ENCODE measurements around the gene KDM3A. TPM values are rescaled to one million over a fixed set of nuclear protein-coding genes. Genes with fewer than 3 reads are reported as not detected.

KDM3A gene
- total RNA-seq, 6 experiments from 2014 or later: 17.6 to 25.1 (median 21.3) TPM

DNA sequence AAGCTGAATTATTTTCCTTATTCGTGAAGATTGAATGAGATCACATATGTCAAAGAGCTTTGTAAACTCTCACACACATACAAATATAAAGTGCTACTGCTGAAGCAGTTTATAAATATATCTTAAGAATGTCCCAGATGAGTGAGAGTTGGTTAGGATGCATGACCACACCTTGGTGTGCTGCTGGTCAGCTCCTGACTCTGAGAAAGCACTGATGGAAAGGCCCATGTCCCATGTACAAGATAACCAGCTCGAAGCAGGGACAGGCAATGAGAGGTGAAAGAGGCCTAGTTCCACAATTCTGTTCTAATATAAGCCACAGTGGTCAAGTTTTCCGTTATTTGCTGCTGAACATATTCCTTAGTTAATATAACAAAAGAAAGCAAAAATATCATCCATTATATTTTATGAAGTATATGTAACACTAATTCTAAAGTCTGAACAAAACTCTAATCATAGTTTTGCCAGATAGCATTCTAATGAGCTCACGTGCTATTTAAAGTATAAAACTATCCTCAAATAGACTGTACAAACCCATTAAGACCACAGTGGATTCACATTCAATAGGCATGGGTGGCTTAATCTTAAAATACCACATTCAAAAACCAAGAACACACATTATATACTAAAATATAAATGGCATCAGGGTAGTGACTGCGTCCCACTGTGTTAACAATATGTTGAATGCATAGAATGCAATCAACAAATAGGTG is 72.9 kb downstream of the KDM3A start:
- Mint-ChIP-seq H3K27me3 (ENCODE audit: insufficient read depth) (no peaks in the 10 kb centered on the region), H3K27ac (no peak overlapping the region), H3K36me3 (ENCODE audit: low read depth) (peaks cover 12% of the 10 kb centered on the region; the same call in 1 of the 2 replicates), H3K9me3 (no peaks in the 10 kb centered on the region), H3K4me1 (ENCODE audit: low read depth) (peaks cover 5% of the 10 kb centered on the region; the same call in 1 of the 2 replicates), H3K4me3 (no peak overlapping the region)
- TF ChIP-seq, protein P1, sequence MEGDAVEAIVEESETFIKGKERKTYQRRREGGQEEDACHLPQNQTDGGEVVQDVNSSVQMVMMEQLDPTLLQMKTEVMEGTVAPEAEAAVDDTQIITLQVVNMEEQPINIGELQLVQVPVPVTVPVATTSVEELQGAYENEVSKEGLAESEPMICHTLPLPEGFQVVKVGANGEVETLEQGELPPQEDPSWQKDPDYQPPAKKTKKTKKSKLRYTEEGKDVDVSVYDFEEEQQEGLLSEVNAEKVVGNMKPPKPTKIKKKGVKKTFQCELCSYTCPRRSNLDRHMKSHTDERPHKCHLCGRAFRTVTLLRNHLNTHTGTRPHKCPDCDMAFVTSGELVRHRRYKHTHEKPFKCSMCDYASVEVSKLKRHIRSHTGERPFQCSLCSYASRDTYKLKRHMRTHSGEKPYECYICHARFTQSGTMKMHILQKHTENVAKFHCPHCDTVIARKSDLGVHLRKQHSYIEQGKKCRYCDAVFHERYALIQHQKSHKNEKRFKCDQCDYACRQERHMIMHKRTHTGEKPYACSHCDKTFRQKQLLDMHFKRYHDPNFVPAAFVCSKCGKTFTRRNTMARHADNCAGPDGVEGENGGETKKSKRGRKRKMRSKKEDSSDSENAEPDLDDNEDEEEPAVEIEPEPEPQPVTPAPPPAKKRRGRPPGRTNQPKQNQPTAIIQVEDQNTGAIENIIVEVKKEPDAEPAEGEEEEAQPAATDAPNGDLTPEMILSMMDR (IDR thresholded peaks at IDR 0.05): no peak
- DNase-seq: no peak

DNA sequence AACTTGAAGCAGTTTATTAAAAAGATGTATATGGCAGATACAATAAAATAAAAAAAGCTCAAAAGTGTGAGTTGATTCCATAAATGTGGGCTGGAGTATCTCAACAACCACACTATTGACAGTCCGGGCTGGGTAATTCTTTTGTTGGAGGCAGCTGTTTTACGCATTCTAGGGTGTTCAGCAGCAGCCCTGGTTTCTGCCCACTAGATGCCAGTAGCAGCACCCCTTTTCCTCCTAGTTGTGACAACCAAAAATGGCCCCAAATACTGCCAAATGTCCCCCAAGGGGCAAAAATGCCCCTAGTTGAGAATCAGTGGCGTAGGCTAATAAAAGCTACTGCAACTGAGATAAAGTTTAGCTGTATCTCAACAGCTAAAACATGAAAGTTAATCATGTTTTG is 77.3 kb downstream of the KDM3A start:
- no peaks in the 10 kb centered on the region for H3K36me3 Mint-ChIP-seq (ENCODE audit: low read depth)
- peaks cover 9% of the 10 kb centered on the region for H3K9me3 Mint-ChIP-seq
- TF ChIP-seq, protein P1 (IDR thresholded peaks at IDR 0.05): peak; percentile 69
- DNase-seq: peak; percentile 32
- H3K27me3 Mint-ChIP-seq (ENCODE audit: insufficient read depth): no peaks in the 10 kb centered on the region
- no peak overlapping the region for H3K4me3 Mint-ChIP-seq
- H3K4me1 Mint-ChIP-seq (ENCODE audit: low read depth): 0 out of 2 replicates have a peak, but pooled peaks cover 7% of the 10 kb centered on the region
- H3K27ac Mint-ChIP-seq: no peak overlapping the region; the same call in 1 of the 2 replicates

DNA sequence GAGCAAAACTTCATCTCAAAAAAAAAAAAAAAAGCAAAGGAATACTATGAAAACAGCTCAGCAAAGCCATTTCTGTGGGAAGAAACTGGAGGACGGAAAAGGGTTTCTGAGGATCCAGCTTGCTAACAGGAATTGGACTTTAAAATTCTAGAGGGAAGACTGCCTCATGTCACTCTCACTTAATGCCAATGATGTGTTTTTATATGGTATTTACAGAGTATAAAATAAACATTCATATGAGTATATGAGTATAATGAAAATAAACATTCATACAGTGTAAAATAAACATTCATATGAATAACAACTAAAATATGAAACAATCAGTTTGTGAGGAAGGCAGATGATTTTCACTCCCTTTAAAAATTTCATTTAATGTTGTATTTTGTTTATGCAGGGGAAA is 78.2 kb downstream of the KDM3A start:
- no peaks in the 10 kb centered on the region for H3K36me3 Mint-ChIP-seq (ENCODE audit: low read depth)
- TF ChIP-seq, protein P1 (IDR thresholded peaks at IDR 0.05): no peak
- no peak overlapping the region for H3K4me3 Mint-ChIP-seq
- DNase-seq: no peak
- no peak overlapping the region for H3K27ac Mint-ChIP-seq
- no peaks in the 10 kb centered on the region for H3K27me3 Mint-ChIP-seq (ENCODE audit: insufficient read depth)
- peaks cover 9% of the 10 kb centered on the region for H3K9me3 Mint-ChIP-seq
- H3K4me1 Mint-ChIP-seq (ENCODE audit: low read depth): 0 out of 2 replicates have a peak, but pooled peaks cover 7% of the 10 kb centered on the region

DNA sequence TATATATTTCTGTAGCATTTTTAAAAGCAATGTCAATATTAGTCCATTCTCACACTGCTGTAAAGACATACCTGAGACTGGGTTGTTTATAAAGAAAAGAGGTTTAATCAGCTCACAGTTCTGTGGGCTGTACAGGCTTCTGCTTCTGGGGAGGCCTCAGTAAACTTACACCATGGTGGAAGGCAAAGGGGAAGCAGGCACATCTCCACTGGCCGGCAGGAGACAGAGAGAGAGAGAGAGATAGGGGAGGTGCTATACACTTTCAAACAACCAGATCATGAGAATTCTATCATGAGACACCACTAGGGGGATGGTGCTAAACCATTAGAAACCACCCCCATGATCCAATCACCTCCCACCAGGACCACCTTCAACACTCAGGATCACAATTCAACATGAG is 79.0 kb downstream of the KDM3A start:
- Mint-ChIP-seq H3K4me1 (ENCODE audit: low read depth) (0 out of 2 replicates have a peak, but pooled peaks cover 7% of the 10 kb centered on the region), H3K4me3 (no peak overlapping the region), H3K27ac (no peak overlapping the region), H3K36me3 (ENCODE audit: low read depth) (no peaks in the 10 kb centered on the region), H3K27me3 (ENCODE audit: insufficient read depth) (no peaks in the 10 kb centered on the region), H3K9me3 (peaks cover 9% of the 10 kb centered on the region)
- TF ChIP-seq, protein P1 (IDR thresholded peaks at IDR 0.05): peak; percentile 45
- no peak for DNase-seq

DNA sequence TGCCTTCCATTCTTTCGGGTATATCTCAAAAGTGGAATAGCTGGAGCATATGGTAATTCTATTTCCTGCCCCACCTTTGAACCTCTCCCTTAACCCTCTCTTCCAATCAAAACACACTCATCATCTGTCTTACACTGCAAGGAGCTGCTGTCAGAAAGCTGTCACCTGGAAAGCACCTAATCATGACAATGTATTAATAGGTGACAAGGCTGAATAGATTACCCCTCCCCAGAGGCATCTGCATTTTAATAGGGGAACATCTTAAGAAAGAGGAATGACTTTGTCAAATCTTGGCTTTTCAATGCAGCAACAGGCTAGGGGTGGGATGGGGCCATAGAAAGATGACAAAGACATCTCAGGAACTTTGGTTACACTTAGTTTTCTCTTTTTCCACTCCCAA is 80.8 kb downstream of the KDM3A start:
- H3K9me3 Mint-ChIP-seq: peaks cover 9% of the 10 kb centered on the region
- no peak overlapping the region for H3K4me3 Mint-ChIP-seq
- H3K27ac Mint-ChIP-seq: no peak overlapping the region
- no peaks in the 10 kb centered on the region for H3K27me3 Mint-ChIP-seq (ENCODE audit: insufficient read depth)
- TF ChIP-seq, protein P1 (IDR thresholded peaks at IDR 0.05): no peak
- H3K4me1 Mint-ChIP-seq (ENCODE audit: low read depth): 0 out of 2 replicates have a peak, but pooled peaks cover 7% of the 10 kb centered on the region
- H3K36me3 Mint-ChIP-seq (ENCODE audit: low read depth): no peaks in the 10 kb centered on the region
- no peak for DNase-seq

All from HFFc6 (cell line).